ENCODE data around the gene NCOR2. TPM values are rescaled to one million over a fixed set of nuclear protein-coding genes. Genes with fewer than 3 reads are reported as not detected.

Gene NCOR2
- total and polyA plus RNA-seq, 2 donors (not counting 1 experiment from before 2014, with no cell fraction given): 25.9 to 144 TPM

GRCh38 chr12:124583854-124584253 lies 16.4 kb upstream of the NCOR2 start:
- H3K27me3 ChIP-seq (replicated peaks in 1 of 4; ENCODE audit: control extremely low read depth in 1 of 4, control insufficient read depth in 3 of 4, insufficient read depth in 4 of 4, low read length in 3 of 4): peaks cover 0 to 9% (median 2%) of the 10 kb centered on the region in 4 experiments
- ATAC-seq (ENCODE audit: low read depth): no peak
- peaks cover 3 to 4% of the 10 kb centered on the region in 2 donors for H3K4me1 ChIP-seq (ENCODE audit: control insufficient read depth in 2 of 2, insufficient read depth in 2 of 2, low read length in 2 of 2)
- H3K27ac ChIP-seq (ENCODE audit: low read length in 2 of 2): no peak overlapping the region
- no peak for DNase-seq
- no peak overlapping the region for H2AFZ ChIP-seq (ENCODE audit: insufficient read depth, low read depth, low read length, poor library complexity, severe bottlenecking)
- ChIA-PET CTCF (no interaction called here), POLR2A (no interaction called here)
- 93% methylated on average over 8 of the region's 10 CpGs for WGBS (ENCODE audit: insufficient coverage)
- no peaks in the 10 kb centered on the region for H3K36me3 ChIP-seq (replicated peaks in 1 of 2; ENCODE audit: control extremely low read depth in 1 of 2, control insufficient read depth in 1 of 2, extremely low read depth in 1 of 2, insufficient read depth in 2 of 2, low read length in 1 of 2)
- no peaks in the 10 kb centered on the region for H4K20me1 ChIP-seq (ENCODE audit: control insufficient read depth, insufficient read depth, low read length, poor library complexity, severe bottlenecking)
- no peaks in the 10 kb centered on the region for H3K79me2 ChIP-seq (ENCODE audit: control insufficient read depth, insufficient read depth, low read length)
- H3K9me3 Mint-ChIP-seq (ENCODE audit: insufficient read depth): peaks cover 4% of the 10 kb centered on the region
- peaks cover 6% of the 10 kb centered on the region for H3K4me1 Mint-ChIP-seq
- no peak overlapping the region for H3K9ac ChIP-seq (ENCODE audit: low read length)
- intact Hi-C loops (cut with micrococcal nuclease): no loop called here
- no peak overlapping the region for H3K4me3 Mint-ChIP-seq
- H3K27ac Mint-ChIP-seq: no peak overlapping the region
- TF ChIP-seq EZH2 (IDR thresholded peaks at IDR 0.05; ENCODE audit: borderline replicate concordance, insufficient read depth, low read depth, low read length, poor library complexity, severe bottlenecking) (no peak), CTCF (IDR thresholded peaks at IDR 0.05) (no peak)
- H3K9me3 ChIP-seq (ENCODE audit: control extremely low read depth in 1 of 3, control insufficient read depth in 2 of 3, insufficient read depth in 1 of 3, low read length in 2 of 3): peaks cover 0 to 20% (median 6%) of the 10 kb centered on the region in 3 donors
- no peak overlapping the region for H3K4me3 ChIP-seq (ENCODE audit: control extremely low read depth in 1 of 5, extremely low read depth in 1 of 5, insufficient read depth in 1 of 5, low read depth in 2 of 5, low read length in 4 of 5)
- no peak overlapping the region for H3K4me2 ChIP-seq (replicated peaks; ENCODE audit: low read depth, low read length, poor library complexity, severe bottlenecking)
- peaks cover 16% of the 10 kb centered on the region for H3K27me3 Mint-ChIP-seq

GRCh38 chr12:124582108-124582424 lies 14.7 kb upstream of the NCOR2 start:
- TF ChIP-seq CTCF (IDR thresholded peaks at IDR 0.05) (no peak), EZH2 (IDR thresholded peaks at IDR 0.05; ENCODE audit: borderline replicate concordance, insufficient read depth, low read depth, low read length, poor library complexity, severe bottlenecking) (no peak)
- ChIA-PET POLR2A (no interaction called here), CTCF (no interaction called here)
- Mint-ChIP-seq H3K9me3 (ENCODE audit: insufficient read depth) (peaks cover 4% of the 10 kb centered on the region), H3K4me1 (no peaks in the 10 kb centered on the region), H3K27ac (no peak overlapping the region), H3K4me3 (no peak overlapping the region), H3K27me3 (peaks cover 6% of the 10 kb centered on the region)
- DNase-seq (no peak), ATAC-seq (ENCODE audit: low read depth) (no peak)
- Histone ChIP-seq H3K9ac (ENCODE audit: low read length) (no peak overlapping the region), H3K27me3 (replicated peaks in 1 of 4; ENCODE audit: control extremely low read depth in 1 of 4, control insufficient read depth in 3 of 4, insufficient read depth in 4 of 4, low read length in 3 of 4) (peaks cover 0 to 3% (median 0%) of the 10 kb centered on the region in 4 experiments), H3K4me2 (replicated peaks; ENCODE audit: low read depth, low read length, poor library complexity, severe bottlenecking) (no peak overlapping the region), H3K79me2 (ENCODE audit: control insufficient read depth, insufficient read depth, low read length) (no peaks in the 10 kb centered on the region), H4K20me1 (ENCODE audit: control insufficient read depth, insufficient read depth, low read length, poor library complexity, severe bottlenecking) (no peaks in the 10 kb centered on the region), H3K4me3 (ENCODE audit: control extremely low read depth in 1 of 5, extremely low read depth in 1 of 5, insufficient read depth in 1 of 5, low read depth in 2 of 5, low read length in 4 of 5) (no peak overlapping the region), H3K9me3 (ENCODE audit: control extremely low read depth in 1 of 3, control insufficient read depth in 2 of 3, insufficient read depth in 1 of 3, low read length in 2 of 3) (peaks cover 0 to 22% (median 6%) of the 10 kb centered on the region in 3 donors), H2AFZ (ENCODE audit: insufficient read depth, low read depth, low read length, poor library complexity, severe bottlenecking) (no peak overlapping the region), H3K36me3 (replicated peaks in 1 of 2; ENCODE audit: control extremely low read depth in 1 of 2, control insufficient read depth in 1 of 2, extremely low read depth in 1 of 2, insufficient read depth in 2 of 2, low read length in 1 of 2) (no peaks in the 10 kb centered on the region), H3K4me1 (ENCODE audit: control insufficient read depth in 2 of 2, insufficient read depth in 2 of 2, low read length in 2 of 2) (no peaks in the 10 kb centered on the region), H3K27ac (ENCODE audit: low read length in 2 of 2) (no peak overlapping the region)
- intact Hi-C loops (cut with micrococcal nuclease): no loop called here
- 13% methylated on average over 4 of the region's 5 CpGs for WGBS (ENCODE audit: insufficient coverage)

All from B cell (primary cell).